NCI-H510A (cell line): ENCODE measurements around the gene SFMBT2.
"Not testable (repeated sequence)": the region's sequence is repeated elsewhere in the genome, so short reads cannot be mapped to it uniquely, and the experiment has no call there.

ENCODE experiments used
- DNase-seq: peaks from one replicate; lab custom pipeline; 2025; lab: John Stamatoyannopoulos, UW

The SFMBT2 gene

DNA sequence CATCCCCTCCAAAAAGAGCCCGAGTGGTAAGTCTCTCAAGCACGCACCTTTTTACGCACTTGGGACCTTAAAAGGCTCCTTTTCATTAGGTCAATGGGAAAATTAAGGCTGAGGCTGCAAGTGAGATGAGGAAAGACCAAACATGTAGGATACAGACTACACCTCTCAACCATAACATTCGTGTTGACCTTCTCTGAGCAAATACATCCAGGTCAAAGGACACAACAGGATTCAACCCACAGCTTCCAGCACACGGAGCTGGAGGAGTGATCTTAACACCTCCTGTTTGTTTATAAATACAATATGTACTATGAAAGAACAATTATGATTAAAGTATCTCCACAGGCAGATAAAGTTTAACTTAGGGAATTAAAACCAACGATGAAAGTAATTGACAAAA lies 9.7 kb downstream of the SFMBT2 start:
- no peak for DNase-seq

DNA sequence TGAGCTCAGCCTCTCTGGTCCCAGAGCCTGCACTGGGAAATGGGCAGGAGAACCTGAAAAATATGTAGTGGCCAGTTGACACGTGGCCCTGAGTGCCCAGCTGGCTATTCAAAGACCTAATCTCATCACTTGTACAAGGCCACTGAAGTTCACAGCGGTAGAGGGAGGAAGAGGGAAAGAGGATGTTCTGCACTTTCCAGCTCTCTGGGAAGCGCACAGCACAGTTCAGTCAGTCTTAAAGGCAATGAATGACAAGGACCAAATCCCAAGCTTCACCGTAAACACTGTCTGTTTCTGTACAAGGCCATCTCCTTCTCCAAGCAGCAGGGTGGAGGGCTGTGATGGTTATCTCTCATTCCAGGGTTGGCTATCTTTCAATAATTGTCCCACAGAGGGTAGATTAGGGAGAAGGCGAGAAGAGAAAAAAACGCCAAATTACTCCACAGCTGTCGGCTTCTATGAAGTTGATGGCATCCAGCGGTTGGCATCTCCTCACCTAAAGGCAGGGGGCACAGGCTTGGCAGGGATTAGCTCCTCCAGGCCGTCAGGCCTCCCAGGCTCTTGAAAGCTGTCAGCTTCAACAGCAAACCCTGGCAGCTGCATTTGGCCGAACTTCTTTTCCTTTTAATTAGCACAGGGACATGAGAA lies 10.6 kb downstream of the SFMBT2 start:
- DNase-seq: no peak

DNA sequence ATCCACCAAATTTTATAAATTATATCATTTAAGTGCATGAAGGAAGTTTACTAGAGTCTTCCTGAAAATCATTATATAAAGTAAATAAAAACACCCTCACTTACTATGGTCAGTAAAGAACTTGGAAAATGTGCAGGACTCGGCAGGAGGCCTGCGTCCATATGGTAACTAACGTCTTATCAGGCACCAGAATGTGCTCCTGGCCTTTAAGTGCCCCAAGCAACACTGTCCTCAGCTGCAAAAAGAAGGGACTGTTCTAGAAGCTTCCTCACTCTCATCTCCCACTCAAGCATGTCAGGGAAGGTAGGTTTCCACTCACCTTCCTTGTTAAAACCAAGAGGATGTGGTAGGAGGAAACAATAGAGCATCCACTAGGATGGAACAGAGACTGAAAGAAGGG lies 11.3 kb downstream of the SFMBT2 start:
- DNase-seq: no peak

DNA sequence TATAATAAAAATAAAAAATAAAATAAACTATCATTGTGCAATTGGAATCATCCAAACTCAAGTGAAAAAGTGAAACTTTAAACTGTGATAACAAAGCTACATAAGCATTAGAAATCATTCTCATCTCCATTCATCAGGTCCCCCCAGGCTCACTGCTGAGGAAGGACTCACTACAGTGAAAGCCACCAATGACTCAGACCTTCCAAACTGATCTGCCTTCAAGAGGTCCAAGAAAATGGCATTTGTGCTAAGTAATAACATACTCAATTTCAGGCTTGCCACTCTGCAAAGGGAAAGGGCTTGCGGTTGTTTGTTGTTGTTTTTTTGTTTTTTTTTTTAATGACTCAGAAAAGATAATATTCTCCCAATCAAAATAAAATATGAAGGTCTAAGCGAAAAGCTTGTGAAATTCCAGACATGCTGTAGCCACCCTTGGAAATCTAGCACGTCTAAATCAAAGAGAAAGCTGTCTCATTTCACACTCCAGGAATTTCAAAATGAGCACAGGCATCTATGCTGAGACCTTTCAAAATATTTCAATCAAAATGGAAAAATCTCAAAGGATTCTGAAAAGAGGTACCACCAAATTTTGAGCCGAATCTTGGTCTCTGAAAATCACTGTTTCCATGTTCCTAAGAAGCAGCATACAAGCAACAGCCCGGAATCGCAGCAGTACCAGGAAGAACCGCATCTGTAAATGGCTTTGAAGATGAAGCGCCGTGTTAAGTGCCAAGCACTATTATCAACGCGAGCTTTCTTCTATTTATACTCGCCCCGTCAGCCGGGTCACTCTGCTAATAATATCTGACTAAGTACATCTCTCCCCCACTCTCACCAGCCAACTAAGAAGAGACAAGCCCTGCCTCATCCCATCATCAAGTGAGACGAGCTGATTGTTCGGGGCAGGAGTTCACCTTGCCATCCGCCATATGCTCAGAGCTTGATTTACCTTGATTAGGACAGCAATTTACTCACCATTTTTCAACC lies 13.5 kb downstream of the SFMBT2 start:
- DNase-seq: no peak

DNA sequence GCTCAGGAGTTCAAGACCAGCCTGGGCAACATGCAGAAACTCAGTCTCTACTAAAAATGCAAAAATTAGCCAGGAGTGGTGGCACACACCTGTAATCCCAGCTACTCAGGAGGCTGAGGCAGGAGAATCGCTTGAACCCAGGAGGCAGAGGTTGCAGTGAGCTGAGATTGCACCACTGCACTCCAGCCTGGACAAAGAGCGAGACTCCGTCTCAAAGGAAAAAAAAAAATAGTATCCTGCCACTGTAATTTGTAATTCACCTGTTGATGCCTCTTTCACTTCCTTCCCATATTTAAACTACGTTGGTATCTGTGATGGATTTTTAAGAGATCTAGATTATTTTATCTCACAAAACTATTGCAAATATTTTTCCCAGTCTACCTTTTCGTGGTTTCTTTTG lies 18.5 kb downstream of the SFMBT2 start:
- DNase-seq: not testable (repeated sequence)

DNA sequence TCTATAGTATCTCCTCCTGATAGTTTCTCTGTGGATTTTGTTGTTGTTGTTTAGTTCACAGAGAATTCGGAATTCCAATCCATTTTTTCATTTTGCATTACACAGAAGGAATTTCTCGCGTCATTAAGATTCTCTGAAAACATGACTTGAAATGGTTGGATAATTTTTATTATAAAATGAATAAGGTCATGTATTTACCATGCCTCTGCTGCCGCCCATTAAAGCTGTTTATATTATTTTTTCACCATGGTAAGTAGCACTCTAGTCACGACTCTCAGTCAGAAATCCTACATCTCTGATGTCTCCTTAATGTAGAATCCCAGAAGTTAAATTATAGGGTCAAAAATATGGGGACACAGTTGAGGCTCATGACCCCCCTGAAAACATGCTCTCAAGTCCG lies 19.1 kb downstream of the SFMBT2 start:
- DNase-seq: no peak

DNA sequence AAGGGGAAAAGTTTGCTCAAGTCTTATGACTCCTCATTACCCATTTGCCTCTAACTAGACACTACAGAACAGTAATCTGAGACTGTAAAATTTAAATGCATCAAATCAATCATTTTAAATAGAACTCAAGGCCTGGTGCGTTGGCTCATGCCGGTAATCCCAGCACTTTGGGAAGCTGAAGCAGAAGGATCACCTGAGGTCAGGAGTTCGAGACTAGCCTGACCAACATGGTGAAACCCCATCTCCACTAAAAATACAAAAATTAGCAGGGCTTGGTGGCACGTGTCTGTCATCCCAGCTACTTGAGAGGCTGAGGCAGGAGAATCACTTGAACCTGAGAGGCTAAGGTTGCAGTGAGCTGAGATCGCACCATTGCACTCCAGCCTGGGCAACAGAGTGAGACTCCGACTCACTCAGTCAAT lies 20.1 kb downstream of the SFMBT2 start:
- not testable (repeated sequence) for DNase-seq

DNA sequence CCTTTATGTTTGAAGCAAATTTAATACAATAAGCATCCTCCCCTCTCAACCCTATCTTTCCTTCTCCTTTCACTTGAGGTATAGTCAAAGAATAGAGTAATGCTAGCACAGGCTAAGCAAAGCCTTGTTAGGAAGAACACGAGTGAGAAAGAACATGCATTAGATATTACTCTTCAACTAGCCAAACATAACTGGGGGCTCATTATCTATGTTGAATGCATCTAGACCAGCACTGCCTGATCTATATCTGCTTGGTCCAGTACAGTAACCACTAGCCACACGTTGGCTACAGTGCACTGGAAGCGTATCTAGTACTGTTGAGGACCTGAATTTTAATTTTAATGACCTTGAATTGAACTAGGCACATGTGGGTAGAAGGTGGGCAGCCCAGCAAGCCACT lies 21.0 kb downstream of the SFMBT2 start:
- no peak for DNase-seq

DNA sequence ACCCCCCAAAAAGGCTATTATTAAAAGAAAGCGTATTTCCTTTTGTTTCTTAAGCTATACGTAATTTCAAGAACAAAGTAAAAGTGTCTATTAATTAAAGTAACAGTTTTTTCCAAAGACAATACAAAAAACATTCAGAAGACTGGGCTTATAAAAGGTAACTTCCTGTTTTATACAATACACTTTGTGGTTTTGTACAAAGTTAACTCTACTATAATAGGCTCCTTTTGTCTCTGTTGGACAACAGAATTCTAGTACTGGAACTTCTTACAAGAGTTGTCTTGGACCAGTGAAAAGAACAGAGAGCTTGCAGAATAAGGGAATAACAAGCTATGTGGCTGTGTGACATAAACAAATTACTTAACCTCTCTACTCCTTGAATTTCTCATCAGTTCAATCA lies 21.5 kb downstream of the SFMBT2 start:
- no peak for DNase-seq

DNA sequence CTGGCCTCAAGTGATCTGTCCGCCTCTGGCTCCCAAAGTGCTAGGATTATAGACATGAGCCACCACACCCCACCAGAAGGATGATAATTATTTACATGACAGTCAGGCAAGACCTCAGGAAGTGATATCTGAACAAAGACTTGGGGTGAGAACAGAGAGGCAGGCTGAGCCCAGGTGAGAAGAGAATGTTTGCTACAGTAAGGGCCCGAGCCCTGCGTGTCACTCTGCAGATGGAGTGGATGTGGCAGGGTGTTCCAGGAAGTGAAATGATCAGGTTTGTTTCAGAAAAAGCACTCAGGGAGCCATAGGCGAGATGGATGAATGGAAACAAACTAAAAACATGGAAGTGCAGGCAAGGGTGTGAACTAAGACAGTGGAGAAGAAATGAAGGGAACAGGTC lies 22.2 kb downstream of the SFMBT2 start:
- no peak for DNase-seq

DNA sequence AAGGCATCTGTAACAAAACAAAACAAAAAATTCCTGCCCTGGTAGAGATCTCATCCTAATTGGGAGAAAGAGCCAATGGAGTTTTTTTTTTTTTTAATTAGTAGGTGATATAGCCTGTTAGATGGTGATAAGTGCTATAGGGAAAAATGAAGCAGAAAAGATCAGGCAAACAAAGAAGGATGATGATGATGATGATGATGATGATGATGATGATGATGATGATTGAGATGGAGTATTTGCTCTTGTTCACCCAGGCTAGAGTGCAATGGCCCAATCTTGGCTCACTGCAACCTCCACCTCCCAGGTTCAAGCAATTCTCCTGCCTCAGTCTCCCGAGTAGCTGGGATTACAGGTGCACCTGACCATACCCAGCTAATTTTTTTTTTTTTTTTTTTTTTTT lies 22.7 kb downstream of the SFMBT2 start:
- not testable (repeated sequence) for DNase-seq

DNA sequence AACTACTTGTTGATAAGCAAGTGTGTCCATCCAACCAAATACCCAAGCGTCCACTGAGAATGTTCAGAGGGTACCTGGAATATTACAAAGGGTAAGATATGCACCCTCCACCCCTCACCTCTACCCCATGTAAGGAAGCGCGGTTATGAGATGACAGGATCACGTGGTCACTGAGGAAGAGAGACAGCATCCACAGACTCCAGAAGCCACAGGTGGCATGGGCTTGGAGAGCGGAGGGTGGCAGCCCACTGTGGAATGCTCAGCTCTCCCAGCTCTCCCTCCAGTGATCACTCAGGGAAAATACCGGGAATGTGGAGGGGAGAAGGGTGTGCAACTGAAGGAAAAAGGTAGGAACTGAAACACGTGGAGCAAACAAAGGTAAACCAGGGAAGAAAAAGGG lies 25.7 kb downstream of the SFMBT2 start:
- no peak for DNase-seq

DNA sequence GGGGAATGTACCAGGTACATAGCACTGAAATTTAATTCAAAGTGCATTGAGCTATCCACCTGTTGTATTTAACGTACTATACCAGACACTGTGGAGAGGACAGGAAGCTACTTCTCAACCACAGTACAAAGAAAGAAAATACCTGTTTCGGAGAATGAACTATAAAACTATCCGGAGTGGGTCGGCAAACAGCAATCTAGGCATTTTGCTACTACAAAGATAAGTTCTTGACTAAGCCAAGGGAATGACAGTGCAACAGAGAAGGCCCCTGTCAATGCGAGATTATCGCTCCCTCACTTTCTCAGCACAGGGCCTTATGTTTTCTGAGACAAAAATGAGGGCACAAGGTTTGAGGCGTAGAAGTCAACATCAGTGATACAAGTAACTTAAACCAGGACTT lies 27.4 kb downstream of the SFMBT2 start:
- no peak for DNase-seq

DNA sequence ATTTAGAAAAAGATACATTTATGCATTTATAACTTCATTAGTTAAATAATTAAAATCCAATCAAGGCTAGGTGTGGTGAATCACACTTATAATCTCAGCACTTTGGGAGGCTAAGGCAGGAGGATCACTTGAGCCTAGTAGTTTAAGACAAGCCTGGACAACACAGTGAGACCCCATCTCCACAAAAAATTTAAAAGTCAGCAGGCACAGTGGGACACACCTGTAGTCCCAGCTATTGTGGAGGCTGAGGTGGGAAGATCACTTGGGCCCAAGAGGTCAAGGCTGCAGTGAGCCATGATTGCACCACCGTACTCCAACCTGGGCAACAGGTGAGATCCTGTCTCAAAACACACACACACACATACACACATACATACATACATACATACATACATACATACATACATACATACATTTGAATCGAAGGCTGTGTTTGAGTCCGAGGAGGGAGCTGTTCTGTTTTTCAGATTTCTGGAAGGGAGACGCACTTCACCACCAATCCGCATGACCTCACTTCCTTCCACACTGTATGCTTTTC lies 30.1 kb downstream of the SFMBT2 start:
- DNase-seq: no peak

DNA sequence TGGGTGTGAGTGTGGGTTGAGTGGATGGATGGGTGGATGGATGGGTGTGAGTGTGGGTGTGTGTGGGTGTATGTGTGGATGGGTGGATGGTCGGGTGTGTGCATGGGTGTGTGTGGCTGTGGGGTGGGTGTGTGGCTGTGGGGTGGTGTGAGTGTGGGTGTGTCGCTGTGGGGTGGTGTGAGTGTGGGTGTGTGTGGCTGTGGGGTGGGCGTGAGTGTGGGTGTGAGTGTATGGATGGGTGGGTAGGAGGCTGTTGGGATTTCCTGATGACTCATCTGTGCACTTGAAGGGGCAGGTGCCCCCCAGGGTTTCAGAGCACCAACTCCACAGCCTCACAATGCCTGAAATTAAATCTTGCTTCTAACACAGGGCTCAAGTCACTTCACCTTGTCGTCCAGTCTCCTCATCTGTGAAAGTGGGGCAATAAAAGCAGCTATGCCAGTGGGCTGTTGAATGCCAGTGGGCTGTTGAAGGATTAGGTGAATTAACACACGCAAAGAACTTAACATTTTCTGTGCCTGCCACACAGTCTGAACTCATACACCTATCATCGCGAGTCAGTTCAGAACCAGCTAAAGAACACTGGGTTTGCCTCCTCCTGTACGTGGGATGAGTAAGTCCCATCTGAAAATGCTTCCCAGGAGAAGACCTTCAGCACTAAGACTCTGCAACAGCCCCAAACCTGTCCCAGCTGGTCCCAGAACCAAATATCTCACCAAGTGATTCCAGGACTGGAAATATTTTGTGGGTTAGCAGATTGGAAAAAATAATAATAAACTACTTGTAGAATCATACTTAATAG lies 32.0 kb downstream of the SFMBT2 start:
- DNase-seq: no peak

DNA sequence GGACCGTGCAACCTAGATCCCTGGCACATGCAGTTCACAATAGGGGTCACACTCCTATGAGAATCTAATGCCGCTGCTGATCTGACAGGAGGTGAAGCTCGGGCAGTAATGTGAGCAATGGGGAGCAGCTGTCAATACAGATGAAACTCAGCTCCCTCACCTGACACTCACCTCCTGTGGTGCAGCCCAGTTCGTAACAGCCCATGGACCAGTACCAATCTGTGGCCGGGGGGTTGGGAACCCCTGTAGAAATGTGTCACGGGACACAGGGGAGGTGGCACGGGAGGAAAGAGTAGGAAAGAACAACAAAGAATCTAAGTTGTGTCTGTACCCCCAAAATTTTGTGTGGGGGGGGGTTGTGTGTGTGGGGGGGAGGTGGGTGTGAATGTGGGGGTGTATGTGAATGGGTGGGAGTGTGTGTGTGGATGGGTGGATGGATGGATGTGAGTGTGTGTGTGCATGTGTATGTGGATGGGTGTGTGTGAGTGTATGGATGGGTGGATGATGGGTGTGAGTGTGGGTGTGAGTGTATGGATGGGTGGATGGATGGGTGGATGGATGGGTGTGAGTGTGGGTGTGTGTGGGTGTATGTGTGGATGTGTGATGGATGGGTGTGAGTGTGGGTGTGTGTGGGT lies 33.1 kb downstream of the SFMBT2 start:
- no peak for DNase-seq

DNA sequence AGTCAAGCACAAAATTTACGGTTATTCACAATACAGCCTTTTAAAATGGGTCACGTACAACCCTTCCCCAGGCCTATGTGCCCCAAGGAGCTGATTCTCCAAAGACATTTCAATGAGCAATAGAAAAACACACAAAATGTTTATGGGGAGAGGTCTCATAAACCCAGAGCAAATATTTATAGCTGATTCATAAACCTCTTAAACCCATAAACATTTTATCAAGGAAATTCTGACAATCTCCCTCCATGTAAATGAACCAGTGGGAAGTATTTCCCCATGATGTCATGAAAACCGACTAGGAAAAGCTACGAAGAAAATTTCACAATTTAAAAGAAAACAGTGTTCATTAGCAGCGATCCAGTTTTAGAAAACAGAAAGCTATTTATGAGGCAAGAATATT lies 36.0 kb downstream of the SFMBT2 start:
- DNase-seq: no peak

DNA sequence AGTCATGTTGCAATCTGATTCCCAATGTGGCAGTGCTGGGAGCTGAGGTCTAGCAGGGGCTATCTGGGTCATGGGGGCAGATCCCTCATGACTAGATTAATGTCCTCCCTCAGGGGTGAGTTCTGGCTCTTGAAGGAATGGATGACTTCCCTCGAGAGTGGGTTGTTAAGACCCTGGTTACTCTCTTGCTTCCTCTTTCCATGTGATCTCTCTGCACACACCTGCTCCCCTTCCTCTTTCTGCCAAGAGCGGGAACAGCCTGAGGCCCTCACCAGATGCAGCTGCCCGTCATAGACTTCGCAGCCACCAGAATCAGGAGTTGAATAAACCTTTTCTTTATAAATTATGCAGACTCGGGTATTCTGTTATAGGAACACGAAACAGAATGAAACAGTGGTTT lies 37.8 kb downstream of the SFMBT2 start:
- no peak for DNase-seq

DNA sequence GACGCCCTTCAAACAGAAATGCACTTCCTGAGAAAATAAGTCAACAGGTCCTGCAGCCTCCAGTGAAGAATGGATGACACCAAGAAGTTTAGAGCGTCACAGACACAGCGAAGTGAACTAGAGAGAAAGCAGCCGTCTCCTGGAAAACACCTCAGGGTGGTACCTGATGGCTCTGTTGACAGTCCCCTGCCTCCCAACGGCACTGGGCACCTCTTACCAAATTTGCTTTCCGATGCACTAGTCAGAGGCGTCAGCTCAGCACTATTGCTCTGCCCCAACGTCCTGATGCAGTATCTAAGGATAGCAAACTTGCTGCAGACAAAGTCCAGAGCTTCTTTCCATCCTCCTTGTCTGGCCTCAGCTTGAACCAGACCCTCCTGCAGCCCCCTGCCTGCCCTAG lies 38.3 kb downstream of the SFMBT2 start:
- no peak for DNase-seq

DNA sequence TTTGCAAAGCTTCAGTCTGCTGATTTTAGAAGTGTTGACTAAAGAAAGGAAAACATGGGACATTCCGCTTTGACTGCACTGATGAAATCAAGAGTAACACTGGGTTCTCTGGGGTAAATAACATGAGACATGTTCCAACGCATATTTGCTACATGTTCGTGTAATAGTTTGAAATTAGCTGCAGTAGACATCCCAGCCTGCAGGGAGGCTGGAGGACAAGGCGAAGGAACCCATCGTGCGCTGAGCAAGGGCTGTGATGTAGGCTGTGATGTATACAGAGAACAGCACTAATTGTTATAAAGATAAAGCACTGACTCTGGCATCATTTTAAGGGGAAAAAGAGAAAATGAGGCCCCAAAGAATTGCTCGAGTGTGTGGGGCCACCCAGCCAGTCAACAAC lies 40.3 kb downstream of the SFMBT2 start:
- no peak for DNase-seq

DNA sequence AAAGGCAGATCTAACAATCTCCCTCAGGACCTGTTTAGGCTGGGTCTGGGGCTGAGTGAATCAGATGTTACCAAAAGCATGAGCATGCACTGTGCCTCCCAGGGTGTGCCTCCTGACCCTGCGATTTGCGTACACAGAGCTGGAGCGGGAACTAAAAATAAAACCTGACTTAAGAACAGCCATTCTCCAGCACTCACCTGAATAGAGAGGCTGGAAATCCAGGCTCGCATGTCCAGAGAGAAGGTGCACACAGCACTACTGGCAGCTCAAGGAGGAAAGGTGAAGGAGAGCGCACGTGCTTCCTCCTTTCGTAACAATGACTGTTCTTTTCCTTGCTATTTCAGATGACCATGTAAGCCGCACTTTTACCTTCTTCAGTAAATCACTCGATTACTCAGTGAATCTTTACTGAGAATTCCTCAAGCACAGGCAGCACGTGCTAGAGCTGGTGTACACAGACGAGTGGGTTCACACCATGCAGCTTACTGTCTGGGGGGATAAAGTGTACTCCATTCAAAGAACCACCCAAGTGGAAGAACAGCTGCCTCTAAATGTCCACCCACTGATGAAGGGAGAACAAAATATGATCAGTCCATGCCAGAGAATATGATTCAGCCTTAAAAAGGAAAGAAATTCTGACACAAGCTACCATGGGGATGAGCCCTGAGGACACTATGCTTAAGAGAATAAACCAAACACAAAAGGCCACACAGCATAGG lies 45.6 kb downstream of the SFMBT2 start:
- DNase-seq: no peak
